HG02973 (cell line): ENCODE results near the gene UBL4A.

ENCODE experiments used
- ATAC-seq: cut with Tn5 transposase; IDR thresholded peaks from one replicate; pipeline ENCODE4 v1.9.1; 2021; ENCODE audit warnings: moderate library complexity; ENCODE audit not compliant: unreplicated experiment

The UBL4A gene

GRCh38 chrX:154466036-154466435 lies 20.4 kb downstream of the UBL4A start:
- ATAC-seq = no peak

GRCh38 chrX:154465601-154466000 lies 20.8 kb downstream of the UBL4A start:
- ATAC-seq = no peak

GRCh38 chrX:154464806-154465365 lies 21.5 kb downstream of the UBL4A start:
- no peak for ATAC-seq

DNA sequence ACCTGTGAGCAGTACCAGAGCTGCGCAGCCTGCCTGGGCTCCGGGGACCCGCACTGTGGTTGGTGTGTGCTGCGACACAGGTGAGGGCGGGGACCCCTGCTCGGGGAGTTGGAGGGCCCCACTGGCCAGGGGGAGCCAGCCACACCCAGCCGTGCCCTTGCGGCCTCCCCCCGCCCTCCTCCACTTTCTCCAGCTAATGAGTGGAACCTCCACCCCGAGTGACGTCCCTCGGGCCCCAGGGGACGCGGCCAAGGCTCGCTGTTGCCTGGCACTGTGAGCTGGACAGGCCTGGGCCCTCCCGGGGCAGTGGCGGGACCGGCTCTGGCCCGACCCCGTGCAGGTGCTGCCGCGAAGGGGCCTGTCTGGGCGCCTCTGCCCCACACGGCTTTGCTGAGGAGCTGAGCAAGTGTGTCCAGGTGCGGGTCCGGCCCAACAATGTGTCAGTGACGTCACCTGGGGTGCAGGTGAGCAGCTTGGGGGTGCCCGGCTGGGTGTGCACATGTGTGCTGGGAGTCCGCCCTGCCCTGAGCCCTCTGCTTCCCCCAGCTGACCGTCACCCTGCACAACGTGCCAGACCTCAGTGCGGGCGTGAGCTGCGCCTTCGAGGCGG lies 22.7 kb downstream of the UBL4A start:
- no peak for ATAC-seq

- no peak for ATAC-seq
Observed at GRCh38 chrX:154462396-154462795, 24.0 kb downstream of the UBL4A start.

GRCh38 chrX:154460326-154460725 lies 26.1 kb downstream of the UBL4A start:
- ATAC-seq = no peak

DNA sequence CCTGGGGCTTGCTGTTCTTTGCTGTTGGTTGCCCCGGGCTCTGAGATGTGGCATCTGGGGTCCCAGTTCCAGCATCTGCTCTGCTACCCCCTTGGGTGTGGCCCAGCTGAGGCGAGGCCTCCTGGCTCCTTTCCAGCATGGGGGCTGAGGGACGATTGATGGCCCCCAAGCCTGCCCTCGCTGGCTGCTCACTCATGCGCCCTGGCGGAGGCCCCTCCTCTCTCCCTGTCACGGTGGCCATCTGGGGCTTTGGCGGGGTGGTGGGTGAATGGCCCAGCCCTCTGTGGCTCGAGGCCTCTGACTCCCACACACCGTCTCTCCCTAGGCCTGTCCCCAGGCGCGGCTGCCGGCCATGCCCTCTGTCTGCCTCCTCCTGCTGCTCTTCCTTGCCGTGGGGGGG lies 26.6 kb downstream of the UBL4A start:
- ATAC-seq = no peak

GRCh38 chrX:154458954-154459778 lies 27.2 kb downstream of the UBL4A start:
- no peak for ATAC-seq

DNA sequence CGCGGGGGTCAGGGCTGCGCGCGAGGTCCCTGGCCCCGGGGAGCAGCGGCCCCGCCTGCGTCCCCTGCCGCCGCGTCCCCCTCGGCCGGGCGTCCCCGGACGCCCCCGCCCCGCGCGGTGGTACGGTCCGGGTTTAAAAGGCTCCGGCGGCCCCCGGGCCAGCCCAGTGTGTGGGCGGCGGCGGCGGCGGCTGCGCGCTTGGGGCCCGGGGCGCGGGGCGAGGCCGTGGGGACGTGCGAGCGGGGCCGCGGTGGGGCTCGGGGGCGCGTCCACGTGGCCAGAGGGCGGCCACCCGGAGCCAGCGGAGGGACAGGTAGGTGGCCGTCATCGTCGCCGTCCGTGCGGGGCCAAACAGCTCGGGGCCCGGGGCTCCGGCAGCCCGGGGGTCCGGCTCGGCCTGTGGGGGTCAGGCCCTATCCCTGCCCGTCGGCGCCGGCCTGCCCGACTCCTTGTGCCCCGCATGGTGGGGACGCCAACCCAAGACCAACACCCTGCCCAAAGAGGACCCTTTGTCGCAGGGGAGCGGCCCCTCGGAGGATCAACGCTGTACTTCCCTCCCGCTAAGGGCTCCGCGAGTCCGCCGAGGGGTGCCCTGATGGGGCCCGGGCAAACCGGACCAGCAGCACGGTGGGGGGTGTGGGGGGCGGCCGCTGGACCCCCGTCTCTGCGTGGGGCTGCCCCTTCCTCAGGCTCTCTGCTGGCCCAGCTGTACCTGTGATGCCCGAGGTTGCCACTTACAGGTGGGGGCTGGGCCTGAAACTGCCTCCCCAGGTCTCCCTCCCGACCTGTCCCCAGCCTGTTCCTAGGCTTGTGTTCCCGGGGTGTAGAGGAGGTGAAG lies 28.1 kb downstream of the UBL4A start, which contains the start of gene PLXNA3:
PLXNA3 (plus strand) TSS at position 166 of the 838 bp plus-strand sequence. CDS start 1,903 bp downstream, outside the sequence.
- ATAC-seq = peak; percentile 62

- peak; percentile 41 for ATAC-seq
Observed at GRCh38 chrX:154457491-154458115, 28.8 kb downstream of the UBL4A start.

GRCh38 chrX:154452823-154453222 lies 33.6 kb downstream of the UBL4A start:
- ATAC-seq = no peak

DNA sequence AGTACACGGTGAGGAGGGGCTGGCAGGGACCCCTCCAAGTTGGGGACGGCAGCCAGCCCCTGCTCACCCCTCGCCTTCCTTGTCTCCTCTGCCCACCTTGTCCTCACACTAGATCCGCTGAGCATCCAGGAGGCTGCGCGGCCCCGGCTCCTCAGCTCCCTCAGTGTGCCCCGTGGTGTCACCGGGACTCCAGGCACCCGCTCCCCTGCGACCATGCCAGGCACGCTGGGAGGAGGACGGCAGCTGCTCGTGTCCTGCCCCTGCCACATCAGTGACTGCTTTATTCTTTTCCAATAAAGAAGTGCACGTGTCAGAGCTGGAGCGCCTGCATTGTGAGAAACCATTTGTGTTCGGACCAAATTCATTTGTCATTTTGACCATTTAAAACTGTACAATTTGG lies 36.1 kb downstream of the UBL4A start:
- no peak for ATAC-seq

DNA sequence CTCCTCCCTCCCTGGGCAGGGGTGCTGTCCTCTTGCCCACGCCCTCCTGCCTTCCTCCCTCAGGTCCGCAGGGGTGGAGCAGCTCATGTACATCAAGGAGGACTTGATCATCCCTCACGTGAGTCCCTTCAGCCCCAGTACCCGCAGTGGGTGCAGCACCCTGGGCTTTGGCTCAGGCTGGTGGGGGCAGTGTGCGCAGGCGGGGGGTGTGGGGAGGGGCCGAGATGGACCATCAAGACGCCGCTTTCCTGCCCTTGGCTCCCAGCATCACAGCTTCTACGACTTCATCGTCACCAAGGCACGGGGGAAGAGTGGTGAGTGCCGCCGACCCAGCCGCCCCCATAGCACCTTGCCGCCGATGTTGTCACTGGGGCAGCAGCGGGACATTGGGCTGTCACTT lies 36.8 kb downstream of the UBL4A start:
- ATAC-seq = no peak

GRCh38 chrX:154448484-154448883 lies 37.9 kb downstream of the UBL4A start:
- ATAC-seq = no peak

DNA sequence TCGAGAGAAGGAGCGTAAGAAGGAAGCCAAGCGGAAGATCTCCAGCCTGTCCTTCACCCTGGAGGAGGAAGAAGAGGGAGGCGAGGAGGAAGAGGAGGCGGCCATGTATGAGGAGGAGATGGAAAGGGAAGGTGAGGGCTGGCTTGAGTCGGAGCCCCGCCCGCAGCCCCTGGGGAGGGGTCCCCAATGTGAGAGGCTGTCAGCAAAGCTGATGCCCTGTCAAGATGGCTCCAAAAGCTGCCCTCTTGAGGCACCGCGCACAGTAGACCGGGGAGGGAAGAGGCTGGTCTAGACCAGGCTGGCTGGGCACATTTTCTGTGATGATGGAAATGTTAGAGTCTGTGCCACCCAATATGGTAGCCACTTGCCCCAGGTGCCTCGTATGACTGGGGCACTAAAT lies 40.0 kb downstream of the UBL4A start:
- ATAC-seq = no peak

DNA sequence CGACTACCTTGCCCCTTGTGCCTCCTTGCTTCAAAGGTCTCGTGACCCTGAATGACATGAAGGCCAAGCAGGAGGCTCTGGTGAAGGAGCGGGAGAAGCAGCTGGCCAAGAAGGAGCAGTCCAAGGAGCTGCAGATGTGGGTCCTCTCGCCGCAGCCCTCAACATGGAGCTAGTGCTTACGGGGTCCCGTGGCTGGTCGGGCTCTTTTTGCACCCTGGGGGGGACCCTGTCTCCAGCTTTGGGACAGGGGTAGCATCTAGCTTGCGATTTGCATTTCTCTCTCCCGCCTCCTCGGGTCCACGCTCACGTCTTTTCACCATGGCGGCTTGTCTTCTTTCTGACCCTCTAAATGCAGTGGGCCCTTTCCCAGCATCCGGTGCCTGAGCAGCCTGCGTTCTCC lies 40.6 kb downstream of the UBL4A start:
- ATAC-seq = no peak

GRCh38 chrX:154444755-154445246 lies 41.6 kb downstream of the UBL4A start:
- no peak for ATAC-seq

DNA sequence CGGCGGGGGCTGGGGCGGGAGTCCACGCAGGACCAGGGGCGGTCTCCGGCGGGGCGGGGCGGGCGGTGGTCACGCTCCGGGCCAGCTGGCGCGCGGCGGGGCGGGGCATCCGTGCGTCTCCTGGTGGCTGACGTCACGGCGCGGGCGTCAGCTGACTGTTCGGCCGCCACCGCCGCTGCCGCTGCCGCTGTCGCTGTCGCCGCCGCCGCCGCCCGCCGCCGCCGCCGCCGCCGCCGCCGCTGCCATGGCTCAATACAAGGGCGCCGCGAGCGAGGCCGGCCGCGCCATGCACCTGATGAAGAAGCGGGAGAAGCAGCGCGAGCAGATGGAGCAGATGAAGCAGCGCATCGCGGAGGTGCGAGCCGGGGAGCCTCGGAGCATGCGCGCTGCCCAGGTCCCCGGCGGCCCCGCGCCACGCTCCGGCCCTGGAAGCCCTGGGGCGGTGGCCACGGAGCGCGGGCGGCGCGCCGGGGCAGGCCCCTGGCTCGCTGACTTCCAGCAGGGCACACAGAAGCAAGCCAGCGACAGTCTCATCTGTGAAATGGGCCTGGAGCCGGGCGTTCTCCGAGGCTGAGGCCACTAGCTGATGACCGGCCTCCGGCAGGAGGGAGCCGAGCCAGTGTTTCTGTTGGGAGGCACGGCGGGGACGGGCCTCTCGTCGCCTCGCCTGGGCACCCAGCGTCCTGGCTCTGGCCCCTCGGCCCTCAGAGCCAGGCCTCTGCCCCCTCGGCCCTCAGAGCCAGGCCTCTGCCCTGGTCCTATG lies 42.2 kb downstream of the UBL4A start, which contains the start of gene FAM50A:
FAM50A (plus strand) TSS at position 150 of the 763 bp plus-strand sequence; CDS start at position 245, 95 bp downstream.
- ATAC-seq = peak; percentile 54

DNA sequence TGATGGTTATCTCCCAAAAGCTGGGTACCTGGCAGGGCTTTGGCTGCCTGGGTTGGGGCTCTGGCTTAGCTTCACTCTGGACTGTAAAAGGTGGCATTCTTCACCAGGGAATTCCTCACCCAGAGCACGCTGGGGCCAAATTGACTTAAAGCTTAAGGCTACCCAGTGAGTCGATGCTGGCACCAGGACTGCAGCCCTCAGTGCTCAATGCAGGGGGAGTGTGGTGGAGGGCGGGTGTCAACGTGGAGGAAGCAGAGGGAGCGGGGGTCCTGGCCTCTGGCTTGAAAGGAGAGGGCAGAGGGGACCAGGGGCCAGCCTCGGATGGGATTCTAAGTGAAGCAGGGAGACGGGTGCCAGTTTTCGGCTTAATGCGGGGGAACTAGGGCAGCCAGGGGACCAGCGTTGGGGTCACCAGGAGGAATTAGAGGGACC lies 42.9 kb downstream of the UBL4A start:
- ATAC-seq = no peak
